ENCODE measurements around the gene KLHL29. TPM values are rescaled to one million over a fixed set of nuclear protein-coding genes. Genes with fewer than 3 reads are reported as not detected.

KLHL29 gene
- total RNA-seq, 2 experiments from 2014 or later, result 0.10 to 0.33 TPM

GRCh38 chr2:23753291-23754010 lies 368.5 kb downstream of the KLHL29 start:
- no peak overlapping the region for H3K4me3 Mint-ChIP-seq
- DNase-seq, result no peak
- ChIA-PET CTCF (no interaction called here), POLR2A (no interaction called here)
- H3K27me3 Mint-ChIP-seq, result no peaks in the 10 kb centered on the region
- H3K36me3 Mint-ChIP-seq (ENCODE audit: low read depth), result peaks cover 15% of the 10 kb centered on the region
- no peak overlapping the region for H3K27ac Mint-ChIP-seq
- H3K4me1 Mint-ChIP-seq, result no peaks in the 10 kb centered on the region
- H3K9me3 Mint-ChIP-seq, result no peaks in the 10 kb centered on the region

- DNase-seq, result no peak
- ChIA-PET CTCF (no interaction called here), POLR2A (no interaction called here)
- Mint-ChIP-seq H3K4me3 (no peak overlapping the region), H3K27ac (no peak overlapping the region), H3K9me3 (no peaks in the 10 kb centered on the region), H3K4me1 (no peaks in the 10 kb centered on the region), H3K27me3 (no peaks in the 10 kb centered on the region), H3K36me3 (ENCODE audit: low read depth) (peaks cover 15% of the 10 kb centered on the region)
These were observed 370.0 kb downstream of the KLHL29 start for GRCh38 chr2:23754970-23755369.

GRCh38 chr2:23756593-23757292 lies 371.8 kb downstream of the KLHL29 start:
- Mint-ChIP-seq H3K27ac (no peak overlapping the region), H3K36me3 (ENCODE audit: low read depth) (peaks cover 15% of the 10 kb centered on the region), H3K9me3 (no peaks in the 10 kb centered on the region), H3K4me3 (no peak overlapping the region), H3K27me3 (no peaks in the 10 kb centered on the region), H3K4me1 (peaks cover 6% of the 10 kb centered on the region)
- no peak for DNase-seq
- POLR2A ChIA-PET, result no interaction called here
- CTCF ChIA-PET, result no interaction called here

GRCh38 chr2:23757686-23758433 lies 372.9 kb downstream of the KLHL29 start:
- no peak overlapping the region for H3K27ac Mint-ChIP-seq
- H3K4me1 Mint-ChIP-seq, result peaks cover 10% of the 10 kb centered on the region
- H3K36me3 Mint-ChIP-seq (ENCODE audit: low read depth), result peaks cover 15% of the 10 kb centered on the region
- DNase-seq, result no peak
- H3K27me3 Mint-ChIP-seq, result no peaks in the 10 kb centered on the region
- H3K9me3 Mint-ChIP-seq, result no peaks in the 10 kb centered on the region
- POLR2A ChIA-PET, result no interaction called here
- CTCF ChIA-PET, result no interaction called here
- H3K4me3 Mint-ChIP-seq, result no peak overlapping the region
